CD14-positive monocyte (primary cell): ENCODE results near the gene LYPD4. TPM values are rescaled to one million over a fixed set of nuclear protein-coding genes. Genes with fewer than 3 reads are reported as not detected.
A peak's percentile ranks its signal among the peaks of the same experiment; 100 is the strongest.

Experiments used
- DNase-seq, 3 donors: peaks; one replicate each; pipeline ENCODE4 v3.0.0-alpha.2; 2011 to 2022
- H2AFZ ChIP-seq: 2 replicates; pipeline ENCODE4 v1.6.0; 2012; ENCODE audit warnings: mild to moderate bottlenecking, low read depth, low read length, inconsistent platforms; ENCODE audit not compliant: insufficient read depth, poor library complexity, severe bottlenecking
- H3K27ac ChIP-seq, 2 donors: 1 replicate in 1 of 2; 2 replicates in 1 of 2; pipeline ENCODE4 v1.5.1; 2012 to 2013; ENCODE audit warnings: low read length in 2 of 2, control low read depth in 1 of 2, inconsistent platforms in 1 of 2, low read depth in 1 of 2, mild to moderate bottlenecking in 1 of 2
- H3K27me3 ChIP-seq, 2 donors: one replicate each; pipeline versions ENCODE4 v1.6.0 to v1.6.1; 2011 to 2013; ENCODE audit warnings: low read length in 2 of 2; ENCODE audit not compliant: control insufficient read depth in 2 of 2, insufficient read depth in 2 of 2
- H3K36me3 ChIP-seq, 2 donors: replicated peaks in 1 of 2; 1 replicate in 1 of 2; 2 replicates in 1 of 2; pipeline versions ENCODE4 v1.5.1 to v1.6.1; 2012 to 2013; ENCODE audit warnings: low read length in 2 of 2, control low read depth in 1 of 2, inconsistent platforms in 1 of 2, mild to moderate bottlenecking in 1 of 2; ENCODE audit not compliant: insufficient read depth in 2 of 2, control insufficient read depth in 1 of 2
- H3K4me1 ChIP-seq, 2 donors: 1 replicate in 1 of 2; 2 replicates in 1 of 2; pipeline versions ENCODE4 v1.5.1 to v1.6.1; 2012 to 2013; ENCODE audit warnings: low read length in 2 of 2, control low read depth in 1 of 2, inconsistent platforms in 1 of 2, mild to moderate bottlenecking in 1 of 2, moderate library complexity in 1 of 2; ENCODE audit not compliant: insufficient read depth in 2 of 2, control insufficient read depth in 1 of 2
- H3K4me2 ChIP-seq: replicated peaks from 2 replicates; pipeline ENCODE3; 2012; ENCODE audit warnings: low read length, moderate library complexity, mild to moderate bottlenecking; ENCODE audit not compliant: poor library complexity, severe bottlenecking; ENCODE audit errors: extremely low read depth
- H3K4me3 ChIP-seq, 3 experiments: fragments of 200-600 bp in 1 of 3; sonication (generic) in 1 of 3; replicated peaks in 1 of 3; 1 replicate in 2 of 3; 2 replicates in 1 of 3; pipeline ENCODE4 v1.5.1; 2011 to 2013; ENCODE audit warnings: low read length in 3 of 3, mild to moderate bottlenecking in 3 of 3, control low read depth in 2 of 3, low read depth in 2 of 3, inconsistent platforms in 1 of 3, moderate library complexity in 1 of 3
- H3K79me2 ChIP-seq: 2 replicates; pipeline ENCODE4 v1.6.0; 2012; ENCODE audit warnings: mild to moderate bottlenecking, control low read depth, inconsistent platforms, low read length, moderate library complexity; ENCODE audit not compliant: insufficient read depth
- H3K9ac ChIP-seq: 2 replicates; pipeline ENCODE4 v1.6.0; 2017; ENCODE audit warnings: low read length, mild to moderate bottlenecking; ENCODE audit not compliant: insufficient read depth, poor library complexity, severe bottlenecking
- H3K9me3 ChIP-seq, 2 donors: replicated peaks in 1 of 2; 1 replicate in 1 of 2; 2 replicates in 1 of 2; pipeline versions ENCODE4 v1.5.1 to v1.6.1; 2012 to 2013; ENCODE audit warnings: low read length in 2 of 2, control low read depth in 1 of 2; ENCODE audit not compliant: control insufficient read depth in 1 of 2, insufficient read depth in 1 of 2
- H4K20me1 ChIP-seq: 2 replicates; pipeline ENCODE4 v1.6.0; 2012; ENCODE audit warnings: mild to moderate bottlenecking, low read length, control low read depth, moderate library complexity; ENCODE audit not compliant: insufficient read depth
- H3K27ac Mint-ChIP-seq, 7 donors: one replicate each; pipeline ENCODE4 v1.8.0; 2020; ENCODE audit warnings: mild to moderate bottlenecking in 7 of 7, mixed read lengths in 7 of 7, moderate library complexity in 6 of 7, inconsistent platforms in 2 of 7
- H3K27me3 Mint-ChIP-seq, 3 donors: one replicate each; pipeline ENCODE4 v1.8.0; 2021 to 2022; ENCODE audit warnings: low read depth in 3 of 3, mild to moderate bottlenecking in 3 of 3, mixed read lengths in 3 of 3, moderate library complexity in 3 of 3, inconsistent platforms in 1 of 3
- H3K36me3 Mint-ChIP-seq, 2 donors: one replicate each; pipeline ENCODE4 v1.8.0; 2020; ENCODE audit warnings: mixed read lengths in 2 of 2, inconsistent platforms in 1 of 2, mild to moderate bottlenecking in 1 of 2
- H3K4me1 Mint-ChIP-seq: one replicate; pipeline ENCODE4 v1.8.0; 2020; ENCODE audit warnings: mild to moderate bottlenecking, mixed read lengths
- H3K4me3 Mint-ChIP-seq, 2 donors: one replicate each; pipeline ENCODE4 v1.8.0; 2020; ENCODE audit warnings: mild to moderate bottlenecking in 2 of 2, mixed read lengths in 2 of 2, moderate library complexity in 1 of 2
- H3K9me3 Mint-ChIP-seq, 7 donors: one replicate each; pipeline ENCODE4 v1.8.0; 2020 to 2022; ENCODE audit warnings: mixed read lengths in 7 of 7, mild to moderate bottlenecking in 6 of 7, moderate library complexity in 6 of 7, inconsistent platforms in 2 of 7
- CTCF ChIP-seq: fragments of 200-600 bp; IDR thresholded peaks from one replicate; pipeline ENCODE4 v1.8.0; 2022; ENCODE audit warnings: antibody characterized with exemption, mild to moderate bottlenecking
- WGBS: methylation state at CpG from one replicate; pipeline ENCODE4 v1.1.5; 2013; ENCODE audit warnings: missing lambda C conversion rate; ENCODE audit not compliant: insufficient coverage; 5-methylcytosine and 5-hydroxymethylcytosine counted together
- intact Hi-C, 2 donors: fragments of 100-400 bp; cut with micrococcal nuclease; formaldehyde crosslinking; loops; one replicate each; pipeline versions ENCODE4 v1.15.0 to v1.15.1; 2023
- polyA plus RNA-seq, 3 donors: library from polyadenylated mRNA; depleted of rRNA in 1 of 3; unstranded in 2 of 3; stranded (reverse) in 1 of 3; fragments of 300-500 nt in 2 of 3; fragments of >200 nt in 1 of 3; fragmentation: Illumina TruSeq in 2 of 3; gene quantifications; 1 replicate in 2 of 3; 2 replicates in 1 of 3; pipeline ENCODE4 v1.2.3, GENCODE V29; 2012 to 2021

LYPD4 gene
- polyA plus RNA-seq, 3 donors = not detected

- Histone ChIP-seq H3K4me1 (peaks cover 58 to 74% of the 10 kb centered on the region in 2 donors), H3K79me2 (peaks cover 18% of the 10 kb centered on the region), H3K4me3 (no peak overlapping the region), H2AFZ (no peak overlapping the region), H3K36me3 (no peaks in the 10 kb centered on the region), H4K20me1 (peaks cover 7% of the 10 kb centered on the region), H3K9me3 (no peaks in the 10 kb centered on the region), H3K9ac (no peak overlapping the region), H3K27ac (no peak overlapping the region), H3K4me2 (no peak overlapping the region), H3K27me3 (no peaks in the 10 kb centered on the region)
- Mint-ChIP-seq H3K27ac (peak overlapping the region in 2 of 7 donors; percentile 6 to 37), H3K4me1 (peaks cover 60% of the 10 kb centered on the region), H3K9me3 (peaks cover 0 to 4% (median 0%) of the 10 kb centered on the region in 7 donors), H3K27me3 (peaks cover 0 to 1% (median 0%) of the 10 kb centered on the region in 3 donors), H3K4me3 (no peak overlapping the region), H3K36me3 (peaks cover 0 to 1% of the 10 kb centered on the region in 2 donors)
- intact Hi-C loops = loop anchor here in 1 of 2 donors (5.0 kb wide), 2 partner anchors 53 to 78 kb away; partner anchors contain the start of gene RABAC1
- no peak for DNase-seq
- no peak for TF ChIP-seq CTCF
- WGBS = 17% methylated on average over 1 of the region's 7 CpGs
Measured at GRCh38 chr19:41879670-41880328, 35.3 kb upstream of the LYPD4 start.

- WGBS = 97% methylated on average over 18 of the region's 21 CpGs
Measured at GRCh38 chr19:41879080-41879479, 34.6 kb upstream of the LYPD4 start.

More at GRCh38 chr19:41879080-41879479, 34.6 kb upstream of the LYPD4 start:
- Histone ChIP-seq H3K4me1 (peaks cover 58 to 72% of the 10 kb centered on the region in 2 donors), H4K20me1 (no peaks in the 10 kb centered on the region), H3K9ac (no peak overlapping the region), H3K79me2 (peaks cover 11% of the 10 kb centered on the region), H3K27me3 (no peaks in the 10 kb centered on the region), H2AFZ (no peak overlapping the region), H3K27ac (no peak overlapping the region), H3K36me3 (no peaks in the 10 kb centered on the region), H3K4me2 (no peak overlapping the region), H3K9me3 (no peaks in the 10 kb centered on the region), H3K4me3 (no peak overlapping the region)
- Mint-ChIP-seq H3K36me3 (no peaks in the 10 kb centered on the region), H3K9me3 (peaks cover 0 to 4% (median 0%) of the 10 kb centered on the region in 7 donors), H3K4me3 (no peak overlapping the region), H3K27me3 (peaks cover 0 to 1% (median 0%) of the 10 kb centered on the region in 3 donors), H3K4me1 (peaks cover 59% of the 10 kb centered on the region), H3K27ac (no peak overlapping the region)
- no peak for DNase-seq
- intact Hi-C loops = no loop called here
- no peak for TF ChIP-seq CTCF
